ENCODE results near the gene UNCX.
"Not testable (repeated sequence)": the region's sequence is repeated elsewhere in the genome, so short reads cannot be mapped to it uniquely, and the experiment has no call there.

The UNCX gene

GRCh38 chr7:1278543-1278942, 45.9 kb downstream of the UNCX start:
- no peak for DNase-seq (ENCODE audit: low read depth)
- TF ChIP-seq CTCF (conservative IDR thresholded peaks at IDR 0.05; ENCODE audit: low read depth, low read length): no peak
- H3K4me3 ChIP-seq (ENCODE audit: low read depth, low read length): no peak overlapping the region

GRCh38 chr7:1279041-1279440, 46.4 kb downstream of the UNCX start:
- TF ChIP-seq CTCF (conservative IDR thresholded peaks at IDR 0.05; ENCODE audit: low read depth, low read length): no peak
- DNase-seq (ENCODE audit: low read depth): no peak

GRCh38 chr7:1279895-1280294, 47.2 kb downstream of the UNCX start:
- H3K4me3 ChIP-seq (ENCODE audit: low read depth, low read length); DNase-seq (ENCODE audit: low read depth): not testable (repeated sequence)

More at GRCh38 chr7:1279041-1279440, 46.4 kb downstream of the UNCX start:
- H3K4me3 ChIP-seq (ENCODE audit: low read depth, low read length): no peak overlapping the region

- no peak for DNase-seq (ENCODE audit: low read depth)
- H3K4me3 ChIP-seq (ENCODE audit: low read depth, low read length): no peak overlapping the region
- TF ChIP-seq CTCF (conservative IDR thresholded peaks at IDR 0.05; ENCODE audit: low read depth, low read length): no peak
These were observed 48.4 kb downstream of the UNCX start for GRCh38 chr7:1281068-1281467.

GRCh38 chr7:1282679-1283078, 50.0 kb downstream of the UNCX start:
- no peak overlapping the region for H3K4me3 ChIP-seq (ENCODE audit: low read depth, low read length)
- no peak for TF ChIP-seq CTCF (conservative IDR thresholded peaks at IDR 0.05; ENCODE audit: low read depth, low read length)
- DNase-seq (ENCODE audit: low read depth): no peak

- TF ChIP-seq CTCF (conservative IDR thresholded peaks at IDR 0.05; ENCODE audit: low read depth, low read length): no peak
- no peak overlapping the region for H3K4me3 ChIP-seq (ENCODE audit: low read depth, low read length)
- DNase-seq (ENCODE audit: low read depth): no peak
These were observed 50.7 kb downstream of the UNCX start for GRCh38 chr7:1283337-1283736.

- no peak overlapping the region for H3K4me3 ChIP-seq (ENCODE audit: low read depth, low read length)
- no peak for TF ChIP-seq CTCF (conservative IDR thresholded peaks at IDR 0.05; ENCODE audit: low read depth, low read length)
- DNase-seq (ENCODE audit: low read depth): no peak
These were observed 51.5 kb downstream of the UNCX start for GRCh38 chr7:1283941-1284742.
